ENCODE measurements around the gene MCUB. TPM values are rescaled to one million over a fixed set of nuclear protein-coding genes. Genes with fewer than 3 reads are reported as not detected.
A peak's percentile ranks its signal among the peaks of the same experiment; 100 is the strongest.

MCUB gene
- total RNA-seq, 2 donors from 2014 or later = 2.9 to 58.3 TPM

- peak in 2 of 4 donors; percentile 16 for DNase-seq
- WGBS, 2 donors = 90 to 91% methylated on average over 6 of the region's 6 CpGs
Observed at GRCh38 chr4:109562457-109563239, 2.6 kb downstream of the MCUB start.

GRCh38 chr4:109571494-109571893 is 11.4 kb downstream of the MCUB start:
- intact Hi-C loops (cut with DNase I) = no loop called here
- ATAC-seq (no peak), DNase-seq (no peak)
- Histone ChIP-seq H3K27me3 (no peaks in the 10 kb centered on the region), H3K36me3 (replicated peaks in 1 of 2; ENCODE audit: insufficient read depth in 1 of 2, low read depth in 2 of 2) (no peaks in the 10 kb centered on the region), H3K9me3 (no peaks in the 10 kb centered on the region), H3K27ac (no peak overlapping the region), H3K4me1 (no peaks in the 10 kb centered on the region), H3K4me3 (no peak overlapping the region)
- TF ChIP-seq CTCF (IDR thresholded peaks at IDR 0.05) = no peak
- TF ChIP-seq POLR2A (IDR thresholded peaks at IDR 0.05) = no peak
- 97 to 100% methylated on average over 3 of the region's 3 CpGs for WGBS, 2 donors

More at GRCh38 chr4:109562457-109563239, 2.6 kb downstream of the MCUB start:
- TF ChIP-seq POLR2A (IDR thresholded peaks at IDR 0.05) (no peak), CTCF (IDR thresholded peaks at IDR 0.05) (no peak)
- Histone ChIP-seq H3K27ac (no peak overlapping the region), H3K4me3 (no peak overlapping the region), H3K4me1 (peaks cover 18% of the 10 kb centered on the region), H3K36me3 (replicated peaks in 1 of 2; ENCODE audit: insufficient read depth in 1 of 2, low read depth in 2 of 2) (no peaks in the 10 kb centered on the region), H3K27me3 (no peaks in the 10 kb centered on the region), H3K9me3 (no peaks in the 10 kb centered on the region)
- intact Hi-C loops (cut with DNase I) = no loop called here
- no peak for ATAC-seq

- Histone ChIP-seq H3K27me3 (no peaks in the 10 kb centered on the region), H3K27ac (no peak overlapping the region), H3K9me3 (no peaks in the 10 kb centered on the region), H3K36me3 (replicated peaks in 1 of 2; ENCODE audit: insufficient read depth in 1 of 2, low read depth in 2 of 2) (no peaks in the 10 kb centered on the region), H3K4me3 (no peak overlapping the region), H3K4me1 (no peaks in the 10 kb centered on the region)
- no peak for ATAC-seq
- no peak for DNase-seq
- intact Hi-C loops (cut with DNase I) = no loop called here
- TF ChIP-seq CTCF (IDR thresholded peaks at IDR 0.05) (no peak), POLR2A (IDR thresholded peaks at IDR 0.05) (no peak)
- WGBS, 2 donors = 87 to 88% methylated on average over 3 of the region's 3 CpGs
Observed at GRCh38 chr4:109572154-109572553, 12.1 kb downstream of the MCUB start.

GRCh38 chr4:109574443-109574850 is 14.4 kb downstream of the MCUB start:
- TF ChIP-seq POLR2A (IDR thresholded peaks at IDR 0.05) = no peak
- TF ChIP-seq CTCF (IDR thresholded peaks at IDR 0.05) = peak in 4 of 7 experiments; percentile 10 to 28 (median 17)
- Histone ChIP-seq H3K4me3 (no peak overlapping the region), H3K4me1 (no peaks in the 10 kb centered on the region), H3K9me3 (no peaks in the 10 kb centered on the region), H3K36me3 (replicated peaks in 1 of 2; ENCODE audit: insufficient read depth in 1 of 2, low read depth in 2 of 2) (no peaks in the 10 kb centered on the region), H3K27ac (no peak overlapping the region), H3K27me3 (no peaks in the 10 kb centered on the region)
- DNase-seq (no peak), ATAC-seq (peak; percentile 47)
- intact Hi-C loops (cut with DNase I) = no loop called here
- 59 to 62% methylated on average over 6 of the region's 6 CpGs for WGBS, 2 donors
